ENCODE results near the gene TARS3. TPM values are rescaled to one million over a fixed set of nuclear protein-coding genes. Genes with fewer than 3 reads are reported as not detected.
A peak's percentile ranks its signal among the peaks of the same experiment; 100 is the strongest.
"Not testable (repeated sequence)": the region's sequence is repeated elsewhere in the genome, so short reads cannot be mapped to it uniquely, and the experiment has no call there.

Gene TARS3
- 10 to 100 TPM; 12.6 to 14.2 TPM for total RNA-seq

DNA sequence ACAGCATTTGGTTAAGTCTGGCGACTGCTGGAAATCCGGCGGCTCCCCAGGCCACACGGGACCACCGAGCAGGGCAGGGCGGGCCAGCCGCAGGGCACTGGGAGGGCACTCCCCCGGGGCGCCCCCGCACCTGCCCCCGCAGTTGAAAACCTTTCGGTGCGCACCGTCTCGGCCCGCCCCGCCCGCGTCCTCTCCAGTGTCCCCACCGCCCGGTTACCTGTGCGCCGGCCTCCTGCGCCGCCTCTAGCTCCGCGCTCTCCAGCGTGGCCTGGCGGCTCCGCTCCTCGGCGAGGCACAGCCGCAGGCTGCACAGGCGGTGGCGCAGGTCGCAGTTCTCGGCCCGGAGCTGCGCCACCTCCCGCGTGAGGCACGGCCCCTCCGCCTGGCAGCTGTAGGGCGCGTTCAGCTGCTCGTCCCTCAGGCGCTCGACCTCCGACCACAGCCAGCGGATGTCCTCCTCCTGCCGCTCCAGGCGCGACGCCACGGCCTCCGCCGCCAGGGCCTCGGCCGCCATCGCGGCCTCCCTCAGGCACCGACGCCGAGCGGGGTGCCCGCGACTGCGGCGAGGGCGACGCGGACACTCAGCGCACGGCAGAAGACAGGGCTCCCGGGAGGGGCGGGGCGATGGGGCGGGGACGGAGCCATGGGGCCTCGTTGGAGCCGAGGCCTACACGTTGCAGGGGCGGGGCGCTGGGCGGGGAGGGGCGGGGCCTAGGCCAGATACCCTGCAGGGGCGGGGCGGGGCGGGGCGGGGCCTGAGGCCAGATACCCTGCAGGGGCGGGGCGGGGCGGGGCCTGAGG, at the start of gene TARS3:
Gene TARS3, minus strand, starts transcription at position 600 of the 801 bp plus-strand sequence. Its CDS starts 86 bp downstream, at position 514.
- Mint-ChIP-seq H3K27ac (peak within 1 kb of the TSS; percentile 18), H3K36me3 (ENCODE audit: insufficient read depth in 2 of 2) (peaks cover 11 to 19% of the 10 kb centered on the region in 2 donors), H3K27me3 (ENCODE audit: low read depth) (no peaks in the 10 kb centered on the region), H3K9me3 (peaks cover 2 to 3% of the 10 kb centered on the region in 2 donors), H3K4me1 (ENCODE audit: low read depth) (peaks cover 16% of the 10 kb centered on the region), H3K4me3 (peak within 1 kb of the TSS; percentile 71 to 73)
- ATAC-seq (replicated peaks in 1 of 2): peak; percentile 93
- peak; percentile 91 for DNase-seq

DNA sequence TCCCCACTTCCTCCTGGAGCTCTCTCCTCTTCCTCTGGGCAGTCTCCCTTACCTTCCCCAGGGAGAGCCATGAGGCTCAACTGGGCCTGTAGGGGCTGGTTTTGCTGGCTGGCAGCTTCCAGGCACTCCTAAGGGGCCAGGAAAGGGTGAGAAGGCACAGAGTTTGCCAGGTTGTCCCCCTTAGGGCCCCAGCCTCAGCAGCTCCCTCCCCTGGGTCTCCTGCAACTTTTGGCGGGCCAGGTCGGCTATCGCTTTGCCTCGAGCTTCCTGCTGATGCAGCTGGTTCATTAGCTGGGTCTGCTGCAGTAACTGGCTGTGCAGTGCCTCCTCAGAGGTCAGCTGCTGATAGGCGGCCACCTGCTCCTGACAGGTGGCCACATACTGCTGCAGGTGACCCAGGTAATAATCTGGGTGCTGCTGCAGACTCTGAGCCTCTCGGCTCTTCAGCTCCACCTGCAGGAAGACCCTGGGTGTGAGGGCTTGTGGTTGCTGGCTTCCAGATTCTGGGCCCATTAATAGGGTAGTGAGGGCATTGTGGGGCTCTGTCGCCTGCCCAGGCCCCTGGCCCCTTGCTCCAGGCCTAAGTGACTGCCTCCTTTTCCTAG, 49.3 kb upstream of the TARS3 start:
- ATAC-seq (replicated peaks in 1 of 2) (no peak), DNase-seq (no peak)
- H3K4me1 Mint-ChIP-seq (ENCODE audit: low read depth): no peaks in the 10 kb centered on the region
- H3K27me3 Mint-ChIP-seq (ENCODE audit: low read depth): no peaks in the 10 kb centered on the region
- H3K27ac Mint-ChIP-seq: no peak overlapping the region
- no peak overlapping the region for H3K4me3 Mint-ChIP-seq
- no peaks in the 10 kb centered on the region for H3K9me3 Mint-ChIP-seq
- H3K36me3 Mint-ChIP-seq (ENCODE audit: insufficient read depth in 2 of 2): no peaks in the 10 kb centered on the region

DNA sequence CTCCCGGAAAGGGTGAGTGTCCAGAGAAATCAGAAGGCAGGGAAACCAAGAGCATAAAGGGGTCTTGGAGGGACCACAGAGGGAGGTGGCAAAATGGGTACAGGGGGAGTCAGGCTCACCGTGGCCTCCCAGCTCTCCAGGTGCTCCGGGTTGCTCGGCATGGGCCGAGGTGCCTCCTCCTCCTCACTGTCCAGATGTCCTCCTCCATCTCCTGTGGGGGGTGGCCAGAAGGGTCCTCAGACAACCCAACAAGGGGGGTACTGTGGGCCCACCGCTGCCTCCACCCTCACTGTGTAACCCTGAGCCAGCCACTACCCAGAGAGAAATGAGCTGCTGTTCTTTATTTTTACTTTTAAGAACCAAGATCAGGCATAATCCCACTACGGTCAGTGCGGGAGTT, 48.6 kb upstream of the TARS3 start:
- no peak for ATAC-seq (replicated peaks in 1 of 2)
- no peaks in the 10 kb centered on the region for H3K27me3 Mint-ChIP-seq (ENCODE audit: low read depth)
- no peak overlapping the region for H3K27ac Mint-ChIP-seq
- DNase-seq: no peak
- H3K4me3 Mint-ChIP-seq: no peak overlapping the region
- no peaks in the 10 kb centered on the region for H3K4me1 Mint-ChIP-seq (ENCODE audit: low read depth)
- H3K9me3 Mint-ChIP-seq: no peaks in the 10 kb centered on the region
- no peaks in the 10 kb centered on the region for H3K36me3 Mint-ChIP-seq (ENCODE audit: insufficient read depth in 2 of 2)

DNA sequence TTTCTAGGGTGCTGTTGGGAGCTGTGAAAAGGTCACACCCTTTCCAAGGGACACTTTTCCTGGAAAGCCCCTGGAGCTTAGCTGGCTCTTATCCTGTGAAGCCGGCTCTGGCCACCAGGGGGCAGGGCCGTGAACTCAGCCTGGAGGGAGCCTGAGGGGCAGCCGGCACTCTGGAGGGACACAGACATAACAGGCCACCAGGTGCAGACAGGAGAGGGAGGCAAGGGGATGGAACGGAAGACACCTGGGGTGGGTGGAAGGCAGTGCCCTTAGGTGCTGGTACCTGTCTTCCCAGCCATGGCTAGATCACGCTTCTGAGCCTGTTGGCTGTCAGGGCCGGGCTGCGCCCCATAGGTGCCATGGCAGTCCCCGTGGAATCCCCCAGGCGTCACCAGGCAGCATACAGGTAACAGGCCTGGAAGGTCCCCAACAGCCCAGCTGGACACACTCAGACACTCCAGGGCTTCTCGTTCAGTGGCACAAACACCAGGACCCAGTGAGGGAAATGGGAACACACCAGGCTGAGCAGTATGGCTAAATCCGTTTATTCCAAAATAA, 42.9 kb upstream of the TARS3 start:
- not testable (repeated sequence) for DNase-seq; ATAC-seq (replicated peaks in 1 of 2); H3K27ac Mint-ChIP-seq; H3K36me3 Mint-ChIP-seq (ENCODE audit: insufficient read depth in 2 of 2); H3K4me3 Mint-ChIP-seq; H3K9me3 Mint-ChIP-seq; H3K4me1 Mint-ChIP-seq (ENCODE audit: low read depth); H3K27me3 Mint-ChIP-seq (ENCODE audit: low read depth)

DNA sequence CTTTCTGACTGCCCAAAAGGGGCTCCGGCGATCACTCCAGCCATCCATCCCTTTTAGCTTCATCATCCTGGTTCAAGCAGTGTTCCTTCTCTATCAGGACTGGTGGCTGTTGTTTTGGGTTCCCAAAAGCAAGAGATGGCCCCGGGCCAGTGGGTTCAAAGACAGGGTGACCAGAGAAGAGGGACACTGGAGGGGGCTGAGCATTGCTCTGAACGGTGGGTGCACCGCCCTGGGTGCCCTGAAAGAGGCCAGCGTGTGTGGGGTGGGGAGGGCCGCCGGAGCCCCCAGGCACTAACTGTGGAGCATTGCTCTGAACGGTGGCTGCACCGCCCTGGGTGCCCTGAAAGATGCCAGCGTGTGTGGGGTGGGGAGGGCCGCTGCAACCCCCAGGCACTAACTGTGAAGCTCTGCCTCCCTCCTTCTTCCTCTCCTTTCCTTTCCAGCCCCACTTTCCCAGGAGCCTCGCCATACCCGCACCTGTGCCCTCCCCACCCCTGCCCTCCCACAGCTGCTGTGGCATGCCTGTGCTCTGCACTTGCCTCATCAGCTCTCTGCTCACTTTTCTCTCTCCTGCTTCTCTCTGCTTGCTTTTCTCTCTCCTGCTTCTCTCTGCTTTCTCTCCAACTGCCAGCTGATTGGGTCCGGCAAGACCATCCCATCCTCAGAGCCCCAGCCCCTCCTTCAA, 41.6 kb upstream of the TARS3 start:
- H3K27ac Mint-ChIP-seq: no peak overlapping the region
- no peaks in the 10 kb centered on the region for H3K9me3 Mint-ChIP-seq
- ATAC-seq (replicated peaks in 1 of 2) (no peak), DNase-seq (no peak)
- no peak overlapping the region for H3K4me3 Mint-ChIP-seq
- H3K4me1 Mint-ChIP-seq (ENCODE audit: low read depth): no peaks in the 10 kb centered on the region
- H3K36me3 Mint-ChIP-seq (ENCODE audit: insufficient read depth in 2 of 2): peaks cover 0 to 5% of the 10 kb centered on the region in 2 donors
- H3K27me3 Mint-ChIP-seq (ENCODE audit: low read depth): no peaks in the 10 kb centered on the region

DNA sequence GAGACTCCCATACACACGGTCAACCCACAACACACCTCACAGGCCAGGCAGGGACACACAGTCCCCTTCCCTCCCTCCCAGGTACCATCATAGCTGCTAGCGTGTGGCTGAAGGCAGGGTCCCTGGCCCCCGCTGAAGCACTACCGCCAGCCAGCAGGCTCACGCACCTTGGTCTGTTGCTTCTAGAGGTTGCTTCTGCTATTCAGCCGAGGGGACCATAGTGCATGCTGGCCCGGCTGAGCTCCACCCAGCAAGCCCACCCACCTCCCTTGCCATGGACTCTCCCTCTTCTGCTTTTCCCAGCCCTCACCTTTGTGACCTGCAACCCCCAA, 41.0 kb upstream of the TARS3 start:
- H3K4me3 Mint-ChIP-seq; H3K27me3 Mint-ChIP-seq (ENCODE audit: low read depth); H3K36me3 Mint-ChIP-seq (ENCODE audit: insufficient read depth in 2 of 2); H3K4me1 Mint-ChIP-seq (ENCODE audit: low read depth); DNase-seq; ATAC-seq (replicated peaks in 1 of 2); H3K27ac Mint-ChIP-seq; H3K9me3 Mint-ChIP-seq: not testable (repeated sequence)

DNA sequence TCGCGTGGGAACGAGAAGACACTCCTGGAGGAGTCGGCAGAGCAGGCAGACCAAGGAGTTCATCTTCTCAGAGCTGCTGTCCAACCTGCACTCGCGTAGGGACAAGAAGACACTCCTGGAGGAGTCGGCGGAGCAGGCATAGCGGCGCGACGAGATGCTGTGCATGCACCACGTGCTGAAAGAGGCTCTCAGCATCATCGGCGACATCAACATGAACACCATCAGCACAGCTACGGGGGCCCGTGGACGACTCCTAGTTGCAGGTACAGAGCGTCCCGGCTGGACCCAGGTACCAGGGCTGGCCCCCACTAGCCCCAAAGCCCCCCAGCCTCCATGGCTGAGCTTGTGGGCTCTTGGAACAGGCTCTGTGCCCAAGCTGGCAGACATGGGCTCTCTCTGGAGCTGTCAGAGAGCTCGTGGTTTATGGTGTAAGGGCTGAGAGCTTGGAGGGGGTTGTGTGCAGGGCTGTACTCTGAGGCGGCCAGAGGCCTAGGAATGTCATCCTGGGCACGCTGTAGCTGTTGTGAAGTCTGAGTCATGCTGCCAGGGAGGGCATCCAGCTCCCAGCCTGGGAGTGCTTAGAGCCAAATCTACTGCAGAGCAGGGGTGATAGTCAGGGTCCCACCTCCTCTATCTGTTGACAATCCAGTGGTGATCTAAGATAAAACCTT, 40.5 kb upstream of the TARS3 start:
- not testable (repeated sequence) for H3K4me3 Mint-ChIP-seq; DNase-seq; ATAC-seq (replicated peaks in 1 of 2); H3K27ac Mint-ChIP-seq; H3K27me3 Mint-ChIP-seq (ENCODE audit: low read depth); H3K4me1 Mint-ChIP-seq (ENCODE audit: low read depth); H3K36me3 Mint-ChIP-seq (ENCODE audit: insufficient read depth in 2 of 2); H3K9me3 Mint-ChIP-seq

DNA sequence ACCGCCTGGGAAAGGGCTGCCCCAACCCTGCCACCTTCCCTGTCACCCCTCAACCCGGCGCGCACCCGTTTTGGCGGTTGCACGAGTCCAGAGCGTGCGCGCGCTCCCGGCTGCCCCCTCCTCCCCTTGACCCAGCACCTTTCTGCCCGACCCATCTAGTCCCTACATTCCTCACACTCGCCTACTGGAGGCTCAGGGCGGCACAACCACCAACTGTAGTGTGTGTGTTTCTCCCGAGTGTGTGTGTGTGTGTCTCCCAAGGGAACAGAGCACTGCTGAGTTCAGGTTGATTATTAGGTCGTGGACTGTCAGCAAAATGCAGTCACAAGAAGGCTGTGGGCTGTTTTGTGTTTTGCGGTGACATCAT, 22.4 kb upstream of the TARS3 start:
- peaks cover 18% of the 10 kb centered on the region for H3K4me1 Mint-ChIP-seq (ENCODE audit: low read depth)
- peak; percentile 6 to 7 for ATAC-seq (replicated peaks in 1 of 2)
- not testable (repeated sequence) for H3K27ac Mint-ChIP-seq

DNA sequence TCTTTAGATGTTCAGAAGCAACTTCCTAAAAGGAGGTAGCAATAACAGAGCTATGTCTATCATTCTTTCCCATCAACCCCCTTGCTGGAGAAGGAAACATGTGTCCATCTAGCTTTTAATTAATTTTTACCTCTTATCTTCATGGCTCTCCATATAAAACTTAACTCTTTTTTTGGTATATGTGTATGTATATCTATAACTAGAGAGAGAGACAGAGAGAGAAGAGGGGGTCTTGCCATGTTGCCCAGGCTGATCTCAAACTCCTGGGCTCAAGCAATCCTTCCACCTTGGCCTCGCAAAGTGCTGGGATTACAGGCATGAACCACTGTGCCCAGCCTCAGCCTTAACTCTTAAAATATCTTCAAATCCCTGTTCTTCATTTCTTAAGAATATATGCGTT, 10.6 kb upstream of the TARS3 start:
- H3K9me3 Mint-ChIP-seq; H3K36me3 Mint-ChIP-seq (ENCODE audit: insufficient read depth in 2 of 2); H3K4me1 Mint-ChIP-seq (ENCODE audit: low read depth); ATAC-seq (replicated peaks in 1 of 2); H3K4me3 Mint-ChIP-seq; H3K27ac Mint-ChIP-seq; DNase-seq; H3K27me3 Mint-ChIP-seq (ENCODE audit: low read depth): not testable (repeated sequence)

More for the DNA sequence above, 22.4 kb upstream of the TARS3 start:
- not testable (repeated sequence) for H3K9me3 Mint-ChIP-seq; H3K27me3 Mint-ChIP-seq (ENCODE audit: low read depth); DNase-seq; H3K36me3 Mint-ChIP-seq (ENCODE audit: insufficient read depth in 2 of 2)
- H3K4me3 Mint-ChIP-seq: peak overlapping the region in 1 of 2 donors; percentile 82

DNA sequence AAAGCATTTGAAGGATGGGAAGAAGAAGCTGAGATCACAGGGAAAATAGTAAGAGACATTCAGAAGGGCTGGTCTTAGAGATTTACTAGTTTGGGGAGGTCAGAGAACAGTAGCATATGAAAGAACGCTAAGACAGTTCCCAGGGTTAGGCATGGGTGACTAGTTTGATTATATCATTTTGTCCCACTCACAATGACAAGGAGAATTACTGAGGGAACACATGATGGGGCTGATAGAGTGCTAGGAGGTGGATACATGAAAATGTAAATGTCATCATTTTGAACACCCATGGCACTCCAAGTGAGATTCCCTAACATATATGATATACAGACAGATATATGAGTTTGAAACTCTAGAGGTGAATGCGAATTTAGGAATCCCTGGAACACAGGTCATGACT, 9.3 kb upstream of the TARS3 start:
- Mint-ChIP-seq H3K36me3 (ENCODE audit: insufficient read depth in 2 of 2) (no peaks in the 10 kb centered on the region), H3K27ac (peak overlapping the region; percentile 21), H3K9me3 (no peaks in the 10 kb centered on the region), H3K27me3 (ENCODE audit: low read depth) (no peaks in the 10 kb centered on the region), H3K4me3 (no peak overlapping the region), H3K4me1 (ENCODE audit: low read depth) (no peaks in the 10 kb centered on the region)
- ATAC-seq (replicated peaks in 1 of 2) (no peak), DNase-seq (no peak)

DNA sequence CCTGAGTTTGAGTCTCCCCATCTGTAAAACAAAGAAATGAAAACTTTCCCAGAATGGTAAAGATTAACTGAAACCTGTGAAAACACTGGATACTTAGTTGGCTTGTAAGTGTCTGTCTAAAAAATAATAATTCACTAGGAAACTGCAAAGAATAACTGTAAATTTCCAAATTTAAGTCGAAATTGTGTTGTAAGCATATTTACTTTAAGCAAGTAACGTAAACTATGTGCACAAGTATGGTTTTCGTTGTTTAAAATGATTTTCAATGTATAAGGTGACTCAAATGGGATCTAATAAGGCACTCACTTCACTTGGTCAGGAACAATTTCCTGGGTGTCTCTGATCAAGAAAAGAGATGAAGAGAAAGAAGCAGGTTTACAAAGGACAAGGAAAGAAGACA, 8.5 kb upstream of the TARS3 start:
- Mint-ChIP-seq H3K9me3 (no peaks in the 10 kb centered on the region), H3K4me1 (ENCODE audit: low read depth) (no peaks in the 10 kb centered on the region), H3K27ac (no peak overlapping the region), H3K27me3 (ENCODE audit: low read depth) (no peaks in the 10 kb centered on the region), H3K36me3 (ENCODE audit: insufficient read depth in 2 of 2) (no peaks in the 10 kb centered on the region), H3K4me3 (no peak overlapping the region)
- ATAC-seq (replicated peaks in 1 of 2) (no peak), DNase-seq (no peak)

DNA sequence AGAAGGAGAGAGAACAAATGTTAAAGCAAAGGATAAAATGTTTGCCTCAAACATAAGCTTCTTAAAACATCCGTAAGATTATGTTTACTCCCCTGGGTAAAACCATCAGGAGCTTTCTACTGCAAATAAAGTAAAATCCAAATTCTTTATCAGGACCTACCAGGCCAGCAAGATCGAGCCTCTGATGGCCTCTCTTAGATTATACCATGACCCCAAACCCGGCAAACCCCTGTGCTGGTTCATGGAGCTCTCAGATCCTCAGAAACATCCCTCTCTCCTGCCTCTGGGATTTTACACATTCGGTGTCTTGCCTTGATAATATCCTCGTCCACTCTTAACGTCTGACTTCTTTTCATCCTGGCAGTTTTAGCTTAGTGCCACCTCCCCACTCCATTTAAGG, 7.5 kb upstream of the TARS3 start:
- Mint-ChIP-seq H3K27ac (no peak overlapping the region), H3K4me1 (ENCODE audit: low read depth) (no peaks in the 10 kb centered on the region), H3K27me3 (ENCODE audit: low read depth) (no peaks in the 10 kb centered on the region), H3K9me3 (no peaks in the 10 kb centered on the region), H3K4me3 (no peak overlapping the region), H3K36me3 (ENCODE audit: insufficient read depth in 2 of 2) (no peaks in the 10 kb centered on the region)
- ATAC-seq (replicated peaks in 1 of 2) (no peak), DNase-seq (no peak)

DNA sequence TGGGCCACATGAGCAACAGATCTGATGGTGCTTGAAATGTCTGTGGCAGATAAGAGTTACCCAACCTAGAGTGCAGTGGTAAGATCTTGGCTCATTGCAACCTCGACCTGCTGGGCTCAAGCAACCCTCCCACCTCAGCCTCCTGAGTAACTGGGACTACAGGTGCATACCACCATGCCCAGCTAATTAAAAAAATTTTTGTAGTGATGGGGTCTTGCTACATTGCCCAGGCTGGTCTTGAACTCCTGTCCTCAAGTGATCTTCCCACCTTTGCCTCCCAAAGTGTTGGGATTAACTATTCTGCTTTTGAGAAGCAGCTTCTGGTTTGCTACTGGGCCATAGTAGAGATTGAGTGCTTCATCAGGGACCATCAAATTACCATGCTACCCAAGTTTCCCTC, 2.9 kb upstream of the TARS3 start:
- Mint-ChIP-seq H3K4me3 (no peak overlapping the region), H3K27me3 (ENCODE audit: low read depth) (no peaks in the 10 kb centered on the region), H3K27ac (no peak overlapping the region), H3K4me1 (ENCODE audit: low read depth) (peaks cover 13% of the 10 kb centered on the region), H3K36me3 (ENCODE audit: insufficient read depth in 2 of 2) (peaks cover under 1 to 2% of the 10 kb centered on the region in 2 donors), H3K9me3 (no peaks in the 10 kb centered on the region)
- ATAC-seq (replicated peaks in 1 of 2) (no peak), DNase-seq (no peak)
